ENCODE data around the gene MAMLD1.

Gene MAMLD1

GRCh38 chrX:150463566-150463965 is 100.4 kb downstream of the MAMLD1 start:
- no peak overlapping the region for H2AK5ac ChIP-seq (ENCODE audit: low read length)
- no peaks in the 10 kb centered on the region for H3K79me2 ChIP-seq (ENCODE audit: control insufficient read depth, insufficient read depth, low read length)
- no peak overlapping the region for H2BK5ac ChIP-seq (ENCODE audit: low read length)
- H3K4me1 ChIP-seq (ENCODE audit: control insufficient read depth, low read depth, low read length): no peaks in the 10 kb centered on the region
- no peak for DNase-seq
- H3K56ac ChIP-seq (ENCODE audit: low read length): no peak overlapping the region
- no peak overlapping the region for H4K5ac ChIP-seq (ENCODE audit: low read length)
- no CpG with 5 or more reads among the region's 1 CpG for WGBS (ENCODE audit: extremely low coverage, insufficient coverage, low lambda C conversion rate)
- H3K4me2 ChIP-seq (ENCODE audit: low read length): no peak overlapping the region
- H2BK15ac ChIP-seq (replicated peaks; ENCODE audit: low read depth): no peak overlapping the region
- no peak overlapping the region for H3K9ac ChIP-seq (ENCODE audit: low read length)
- no peak overlapping the region for H3K4me3 ChIP-seq (ENCODE audit: low read length)
- no peak overlapping the region for H4K8ac ChIP-seq (ENCODE audit: low read depth, low read length)
- H3K79me1 ChIP-seq (ENCODE audit: low read length): no peaks in the 10 kb centered on the region
- no peak overlapping the region for H3K23ac ChIP-seq (ENCODE audit: low read length)
- H2BK120ac ChIP-seq (ENCODE audit: low read depth, low read length): no peak overlapping the region
- H3K4ac ChIP-seq (ENCODE audit: low read depth, low read length): no peak overlapping the region
- H3K27me3 ChIP-seq (ENCODE audit: insufficient read depth, low read length, poor library complexity): no peaks in the 10 kb centered on the region
- H3K18ac ChIP-seq (ENCODE audit: low read length): no peak overlapping the region
- no peak overlapping the region for H3K27ac ChIP-seq (ENCODE audit: low read depth, low read length)
- no peaks in the 10 kb centered on the region for H3K36me3 ChIP-seq (ENCODE audit: control insufficient read depth, insufficient read depth, low read length)

- Histone ChIP-seq H3K23ac (ENCODE audit: low read length) (no peak overlapping the region), H4K8ac (ENCODE audit: low read depth, low read length) (no peak overlapping the region), H3K4me3 (ENCODE audit: low read length) (no peak overlapping the region), H3K56ac (ENCODE audit: low read length) (no peak overlapping the region), H3K9ac (ENCODE audit: low read length) (no peak overlapping the region), H3K4me2 (ENCODE audit: low read length) (no peak overlapping the region), H4K5ac (ENCODE audit: low read length) (no peak overlapping the region), H2BK120ac (ENCODE audit: low read depth, low read length) (no peak overlapping the region), H2BK15ac (replicated peaks; ENCODE audit: low read depth) (no peak overlapping the region), H3K4ac (ENCODE audit: low read depth, low read length) (no peak overlapping the region), H3K27me3 (ENCODE audit: insufficient read depth, low read length, poor library complexity) (no peaks in the 10 kb centered on the region), H2BK5ac (ENCODE audit: low read length) (no peak overlapping the region), H3K79me2 (ENCODE audit: control insufficient read depth, insufficient read depth, low read length) (no peaks in the 10 kb centered on the region), H2AK5ac (ENCODE audit: low read length) (no peak overlapping the region), H3K18ac (ENCODE audit: low read length) (no peak overlapping the region), H3K27ac (ENCODE audit: low read depth, low read length) (no peak overlapping the region), H3K36me3 (ENCODE audit: control insufficient read depth, insufficient read depth, low read length) (no peaks in the 10 kb centered on the region), H3K79me1 (ENCODE audit: low read length) (no peaks in the 10 kb centered on the region), H3K4me1 (ENCODE audit: control insufficient read depth, low read depth, low read length) (no peaks in the 10 kb centered on the region)
- no CpG with 5 or more reads among the region's 6 CpGs for WGBS (ENCODE audit: extremely low coverage, insufficient coverage, low lambda C conversion rate)
- no peak for DNase-seq
Measured at GRCh38 chrX:150464001-150464400, 100.9 kb downstream of the MAMLD1 start.

DNA sequence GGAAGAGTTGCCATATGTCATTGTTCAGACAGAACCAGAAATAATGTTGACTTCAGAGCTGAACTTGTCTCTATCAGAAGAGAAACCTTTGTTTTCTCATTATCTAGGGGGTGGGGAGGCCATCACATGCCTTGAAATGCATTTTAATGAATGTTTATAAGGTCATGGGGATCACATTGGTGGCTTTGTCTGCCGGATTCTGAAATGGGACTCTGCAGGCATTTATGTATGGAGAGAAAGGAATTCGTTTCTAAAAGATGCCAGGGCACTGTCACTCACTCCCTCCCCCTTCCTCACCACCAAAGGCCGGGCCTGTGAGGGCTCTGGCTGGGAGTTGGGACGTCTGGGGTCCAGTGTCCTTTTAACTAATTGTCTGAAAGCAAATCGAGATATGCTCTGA is 102.2 kb downstream of the MAMLD1 start:
- Histone ChIP-seq H2AK5ac (ENCODE audit: low read length) (no peak overlapping the region), H3K79me2 (ENCODE audit: control insufficient read depth, insufficient read depth, low read length) (no peaks in the 10 kb centered on the region), H3K79me1 (ENCODE audit: low read length) (no peaks in the 10 kb centered on the region), H3K36me3 (ENCODE audit: control insufficient read depth, insufficient read depth, low read length) (no peaks in the 10 kb centered on the region), H3K4me2 (ENCODE audit: low read length) (no peak overlapping the region), H2BK120ac (ENCODE audit: low read depth, low read length) (no peak overlapping the region), H3K4ac (ENCODE audit: low read depth, low read length) (no peak overlapping the region), H2BK15ac (replicated peaks; ENCODE audit: low read depth) (no peak overlapping the region), H3K18ac (ENCODE audit: low read length) (no peak overlapping the region), H2BK5ac (ENCODE audit: low read length) (no peak overlapping the region), H3K27ac (ENCODE audit: low read depth, low read length) (no peak overlapping the region), H3K27me3 (ENCODE audit: insufficient read depth, low read length, poor library complexity) (no peaks in the 10 kb centered on the region), H3K4me1 (ENCODE audit: control insufficient read depth, low read depth, low read length) (no peaks in the 10 kb centered on the region), H4K8ac (ENCODE audit: low read depth, low read length) (no peak overlapping the region), H4K5ac (ENCODE audit: low read length) (no peak overlapping the region), H3K4me3 (ENCODE audit: low read length) (no peak overlapping the region), H3K9ac (ENCODE audit: low read length) (no peak overlapping the region), H3K23ac (ENCODE audit: low read length) (no peak overlapping the region), H3K56ac (ENCODE audit: low read length) (no peak overlapping the region)
- no CpG with 5 or more reads among the region's 5 CpGs for WGBS (ENCODE audit: extremely low coverage, insufficient coverage, low lambda C conversion rate)
- DNase-seq: no peak

GRCh38 chrX:150465881-150466775 is 103.0 kb downstream of the MAMLD1 start:
- Histone ChIP-seq H2AK5ac (ENCODE audit: low read length) (no peak overlapping the region), H3K4me3 (ENCODE audit: low read length) (no peak overlapping the region), H3K27ac (ENCODE audit: low read depth, low read length) (no peak overlapping the region), H3K27me3 (ENCODE audit: insufficient read depth, low read length, poor library complexity) (no peaks in the 10 kb centered on the region), H3K9ac (ENCODE audit: low read length) (no peak overlapping the region), H3K36me3 (ENCODE audit: control insufficient read depth, insufficient read depth, low read length) (no peaks in the 10 kb centered on the region), H3K4me2 (ENCODE audit: low read length) (no peak overlapping the region), H3K4ac (ENCODE audit: low read depth, low read length) (no peak overlapping the region), H2BK15ac (replicated peaks; ENCODE audit: low read depth) (no peak overlapping the region), H3K4me1 (ENCODE audit: control insufficient read depth, low read depth, low read length) (no peaks in the 10 kb centered on the region), H3K18ac (ENCODE audit: low read length) (no peak overlapping the region), H3K79me2 (ENCODE audit: control insufficient read depth, insufficient read depth, low read length) (no peaks in the 10 kb centered on the region), H3K79me1 (ENCODE audit: low read length) (no peaks in the 10 kb centered on the region), H2BK5ac (ENCODE audit: low read length) (no peak overlapping the region), H2BK120ac (ENCODE audit: low read depth, low read length) (no peak overlapping the region), H4K5ac (ENCODE audit: low read length) (no peak overlapping the region), H3K56ac (ENCODE audit: low read length) (no peak overlapping the region), H3K23ac (ENCODE audit: low read length) (no peak overlapping the region), H4K8ac (ENCODE audit: low read depth, low read length) (no peak overlapping the region)
- WGBS (ENCODE audit: extremely low coverage, insufficient coverage, low lambda C conversion rate): no CpG with 5 or more reads among the region's 15 CpGs
- no peak for DNase-seq

DNA sequence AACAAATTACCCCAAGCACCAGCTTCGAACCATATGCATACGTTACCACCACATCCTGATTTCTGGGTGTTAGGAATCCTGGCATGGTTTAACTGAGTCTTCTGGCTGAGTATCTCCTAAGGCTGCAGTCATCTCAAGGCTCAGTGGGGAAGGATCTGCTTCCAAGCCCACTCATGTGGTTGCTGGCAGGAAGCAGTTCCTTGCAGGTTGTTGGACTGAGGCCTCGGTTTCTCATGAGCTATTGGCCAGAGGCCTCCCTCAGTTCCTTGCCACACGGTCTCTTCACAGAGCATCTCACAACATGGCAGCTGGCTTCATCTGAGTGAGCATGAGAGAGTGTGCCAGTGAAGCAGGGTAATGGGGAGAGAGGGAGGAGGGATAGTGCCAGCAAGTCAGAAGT is 109.2 kb downstream of the MAMLD1 start:
- H2BK15ac ChIP-seq (replicated peaks; ENCODE audit: low read depth): no peak overlapping the region
- no peak overlapping the region for H2AK5ac ChIP-seq (ENCODE audit: low read length)
- no peak overlapping the region for H3K18ac ChIP-seq (ENCODE audit: low read length)
- no peak overlapping the region for H3K27ac ChIP-seq (ENCODE audit: low read depth, low read length)
- no peaks in the 10 kb centered on the region for H3K79me1 ChIP-seq (ENCODE audit: low read length)
- no peaks in the 10 kb centered on the region for H3K36me3 ChIP-seq (ENCODE audit: control insufficient read depth, insufficient read depth, low read length)
- no CpG with 5 or more reads among the region's 4 CpGs for WGBS (ENCODE audit: extremely low coverage, insufficient coverage, low lambda C conversion rate)
- no peaks in the 10 kb centered on the region for H3K27me3 ChIP-seq (ENCODE audit: insufficient read depth, low read length, poor library complexity)
- no peak overlapping the region for H3K23ac ChIP-seq (ENCODE audit: low read length)
- H3K4me1 ChIP-seq (ENCODE audit: control insufficient read depth, low read depth, low read length): no peaks in the 10 kb centered on the region
- no peak overlapping the region for H3K56ac ChIP-seq (ENCODE audit: low read length)
- no peak overlapping the region for H2BK5ac ChIP-seq (ENCODE audit: low read length)
- H3K4me3 ChIP-seq (ENCODE audit: low read length): no peak overlapping the region
- H2BK120ac ChIP-seq (ENCODE audit: low read depth, low read length): no peak overlapping the region
- H3K79me2 ChIP-seq (ENCODE audit: control insufficient read depth, insufficient read depth, low read length): no peaks in the 10 kb centered on the region
- no peak overlapping the region for H3K4ac ChIP-seq (ENCODE audit: low read depth, low read length)
- no peak overlapping the region for H3K4me2 ChIP-seq (ENCODE audit: low read length)
- no peak for DNase-seq
- H4K5ac ChIP-seq (ENCODE audit: low read length): no peak overlapping the region
- no peak overlapping the region for H4K8ac ChIP-seq (ENCODE audit: low read depth, low read length)
- H3K9ac ChIP-seq (ENCODE audit: low read length): no peak overlapping the region

DNA sequence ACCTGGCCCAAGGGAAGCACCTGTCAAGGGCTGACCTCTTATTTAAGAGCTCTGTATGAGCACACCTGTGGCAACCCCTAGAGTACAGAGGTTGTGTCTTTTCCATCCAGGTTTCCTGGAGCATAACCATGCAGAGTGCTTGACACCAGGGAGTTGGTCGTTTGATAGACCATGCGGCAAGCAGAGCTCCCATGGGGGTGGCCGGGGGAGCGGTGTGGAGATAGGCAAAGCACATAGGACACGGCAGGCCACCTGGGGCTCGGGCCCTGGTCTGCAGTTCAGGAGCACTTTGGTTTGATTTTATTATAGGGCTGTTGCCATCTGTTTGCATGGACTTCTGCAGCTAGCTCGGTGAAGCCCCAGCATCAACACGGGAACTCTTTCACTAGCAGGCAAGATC is 110.3 kb downstream of the MAMLD1 start:
- Histone ChIP-seq H3K23ac (ENCODE audit: low read length) (no peak overlapping the region), H3K18ac (ENCODE audit: low read length) (no peak overlapping the region), H3K79me1 (ENCODE audit: low read length) (no peaks in the 10 kb centered on the region), H3K56ac (ENCODE audit: low read length) (no peak overlapping the region), H3K4me3 (ENCODE audit: low read length) (no peak overlapping the region), H2BK5ac (ENCODE audit: low read length) (no peak overlapping the region), H3K4me2 (ENCODE audit: low read length) (no peak overlapping the region), H2BK120ac (ENCODE audit: low read depth, low read length) (no peak overlapping the region), H3K36me3 (ENCODE audit: control insufficient read depth, insufficient read depth, low read length) (no peaks in the 10 kb centered on the region), H3K27me3 (ENCODE audit: insufficient read depth, low read length, poor library complexity) (no peaks in the 10 kb centered on the region), H2AK5ac (ENCODE audit: low read length) (no peak overlapping the region), H3K4ac (ENCODE audit: low read depth, low read length) (no peak overlapping the region), H4K8ac (ENCODE audit: low read depth, low read length) (no peak overlapping the region), H2BK15ac (replicated peaks; ENCODE audit: low read depth) (no peak overlapping the region), H3K9ac (ENCODE audit: low read length) (no peak overlapping the region), H3K79me2 (ENCODE audit: control insufficient read depth, insufficient read depth, low read length) (no peaks in the 10 kb centered on the region), H3K4me1 (ENCODE audit: control insufficient read depth, low read depth, low read length) (no peaks in the 10 kb centered on the region), H3K27ac (ENCODE audit: low read depth, low read length) (no peak overlapping the region), H4K5ac (ENCODE audit: low read length) (no peak overlapping the region)
- WGBS (ENCODE audit: extremely low coverage, insufficient coverage, low lambda C conversion rate): no CpG with 5 or more reads among the region's 8 CpGs
- no peak for DNase-seq

Data from mesendoderm (in vitro differentiated cells).